Neural crest cell (in vitro differentiated cells): ENCODE data around the gene CA10. TPM values are rescaled to one million over a fixed set of nuclear protein-coding genes. Genes with fewer than 3 reads are reported as not detected.

ENCODE experiments used
- DNase-seq: peaks from one replicate; pipeline ENCODE4 v3.0.0; 2021; ENCODE audit warnings: low read depth, mixed read lengths, low spot score
- H3K27ac Mint-ChIP-seq: one replicate; pipeline ENCODE4 v1.8.0; 2021; ENCODE audit warnings: mild to moderate bottlenecking, mixed read lengths; ENCODE audit not compliant: unreplicated experiment
- H3K27me3 Mint-ChIP-seq: 2 replicates; pipeline ENCODE4 v1.8.0; 2021; ENCODE audit warnings: low read depth, mild to moderate bottlenecking, mixed read lengths
- H3K36me3 Mint-ChIP-seq: 2 replicates; pipeline ENCODE4 v1.8.0; 2021; ENCODE audit warnings: low read depth, mild to moderate bottlenecking, mixed read lengths
- H3K4me1 Mint-ChIP-seq: 2 replicates; pipeline ENCODE4 v1.8.0; 2021; ENCODE audit warnings: mixed read lengths
- H3K4me3 Mint-ChIP-seq: one replicate; pipeline ENCODE4 v1.8.0; 2021; ENCODE audit warnings: mild to moderate bottlenecking, mixed read lengths
- H3K9me3 Mint-ChIP-seq: 2 replicates; pipeline ENCODE4 v1.8.0; 2021; ENCODE audit warnings: mixed read lengths
- total RNA-seq: library from RNA; stranded (reverse); gene quantifications from 2 replicates; pipeline ENCODE4 v1.2.1, GENCODE V29; 2021
- TF ChIP-seq, protein P1 (sequence below): fragments of 200-600 bp; sonication (generic); conservative IDR thresholded peaks from 2 replicates; pipeline ENCODE4 v1.5.0; 2021; ENCODE audit warnings: antibody characterized with exemption, mild to moderate bottlenecking

CA10 gene
- total RNA-seq, 1 donor from 2014 or later = not detected

DNA sequence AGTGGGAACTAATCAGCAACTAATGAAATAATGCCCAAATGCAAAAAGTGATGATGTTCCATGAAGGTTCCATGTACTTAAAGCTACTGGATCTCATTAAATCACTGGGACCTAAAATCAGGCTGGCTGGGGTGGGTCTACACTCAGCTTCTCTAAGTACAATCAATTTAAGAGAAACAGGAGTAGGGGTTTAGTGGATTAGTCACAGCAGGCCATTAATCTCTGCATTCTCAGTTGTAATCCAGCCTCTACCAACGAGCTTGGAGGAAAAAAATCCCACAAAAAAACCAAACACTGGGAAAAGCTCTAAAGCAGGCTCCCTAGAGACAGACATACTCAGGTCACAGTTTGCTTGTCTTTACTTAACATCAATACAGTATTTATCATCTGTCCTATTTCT lies 15.0 kb downstream of the CA10 start:
- DNase-seq = no peak
- Mint-ChIP-seq H3K4me3 (no peak overlapping the region), H3K27ac (no peak overlapping the region), H3K27me3 (peaks cover 5% of the 10 kb centered on the region), H3K36me3 (no peaks in the 10 kb centered on the region), H3K4me1 (no peaks in the 10 kb centered on the region), H3K9me3 (no peaks in the 10 kb centered on the region)
- TF ChIP-seq, protein P1, sequence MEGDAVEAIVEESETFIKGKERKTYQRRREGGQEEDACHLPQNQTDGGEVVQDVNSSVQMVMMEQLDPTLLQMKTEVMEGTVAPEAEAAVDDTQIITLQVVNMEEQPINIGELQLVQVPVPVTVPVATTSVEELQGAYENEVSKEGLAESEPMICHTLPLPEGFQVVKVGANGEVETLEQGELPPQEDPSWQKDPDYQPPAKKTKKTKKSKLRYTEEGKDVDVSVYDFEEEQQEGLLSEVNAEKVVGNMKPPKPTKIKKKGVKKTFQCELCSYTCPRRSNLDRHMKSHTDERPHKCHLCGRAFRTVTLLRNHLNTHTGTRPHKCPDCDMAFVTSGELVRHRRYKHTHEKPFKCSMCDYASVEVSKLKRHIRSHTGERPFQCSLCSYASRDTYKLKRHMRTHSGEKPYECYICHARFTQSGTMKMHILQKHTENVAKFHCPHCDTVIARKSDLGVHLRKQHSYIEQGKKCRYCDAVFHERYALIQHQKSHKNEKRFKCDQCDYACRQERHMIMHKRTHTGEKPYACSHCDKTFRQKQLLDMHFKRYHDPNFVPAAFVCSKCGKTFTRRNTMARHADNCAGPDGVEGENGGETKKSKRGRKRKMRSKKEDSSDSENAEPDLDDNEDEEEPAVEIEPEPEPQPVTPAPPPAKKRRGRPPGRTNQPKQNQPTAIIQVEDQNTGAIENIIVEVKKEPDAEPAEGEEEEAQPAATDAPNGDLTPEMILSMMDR = no peak

DNA sequence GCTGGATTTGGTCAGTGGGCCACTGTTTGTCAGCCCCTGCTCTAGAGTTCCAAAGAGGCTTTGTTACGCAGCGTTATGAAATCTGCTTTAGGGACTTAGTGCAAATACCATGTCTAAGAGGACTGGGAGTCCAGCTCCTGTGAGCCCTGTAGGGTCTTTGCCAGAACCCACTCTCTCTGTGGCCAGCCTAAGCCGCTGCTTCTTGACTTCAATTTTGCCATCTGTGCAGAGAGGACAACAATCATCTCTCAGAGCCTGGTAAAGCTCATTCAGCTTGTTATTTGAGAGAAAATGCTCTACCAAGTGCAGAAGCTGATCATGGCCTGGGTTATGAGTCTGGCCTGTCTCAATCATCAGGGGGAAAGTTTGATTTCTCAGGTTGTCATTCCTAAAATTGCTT lies 17.9 kb downstream of the CA10 start:
- Mint-ChIP-seq H3K4me1 (peaks cover 10% of the 10 kb centered on the region), H3K36me3 (no peaks in the 10 kb centered on the region), H3K27ac (no peak overlapping the region), H3K4me3 (no peak overlapping the region), H3K27me3 (peaks cover 9% of the 10 kb centered on the region), H3K9me3 (no peaks in the 10 kb centered on the region)
- no peak for DNase-seq
- TF ChIP-seq, protein P1 = no peak

DNA sequence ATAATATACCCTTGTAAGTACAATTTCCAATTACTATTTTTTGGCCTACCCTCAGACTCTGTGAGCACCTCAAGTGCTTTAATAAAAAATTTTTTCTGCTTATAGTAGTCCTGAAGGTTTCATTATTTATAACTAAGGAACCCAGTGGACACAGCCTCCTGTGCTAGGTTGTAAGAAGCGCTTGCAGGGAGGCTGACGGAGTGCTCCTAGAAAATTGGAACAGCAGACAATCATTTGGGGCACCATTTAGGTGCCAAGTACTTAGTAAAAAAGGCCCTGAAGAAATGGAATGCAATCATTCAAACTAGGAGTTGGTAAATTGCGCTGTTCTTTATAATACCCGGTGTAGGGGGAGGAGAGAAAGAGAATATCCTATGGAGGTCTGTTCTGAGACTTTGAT lies 19.8 kb downstream of the CA10 start:
- TF ChIP-seq, protein P1 = no peak
- Mint-ChIP-seq H3K9me3 (no peaks in the 10 kb centered on the region), H3K36me3 (no peaks in the 10 kb centered on the region), H3K27ac (no peak overlapping the region), H3K4me3 (no peak overlapping the region), H3K4me1 (peaks cover 11% of the 10 kb centered on the region), H3K27me3 (peaks cover 10% of the 10 kb centered on the region)
- no peak for DNase-seq

DNA sequence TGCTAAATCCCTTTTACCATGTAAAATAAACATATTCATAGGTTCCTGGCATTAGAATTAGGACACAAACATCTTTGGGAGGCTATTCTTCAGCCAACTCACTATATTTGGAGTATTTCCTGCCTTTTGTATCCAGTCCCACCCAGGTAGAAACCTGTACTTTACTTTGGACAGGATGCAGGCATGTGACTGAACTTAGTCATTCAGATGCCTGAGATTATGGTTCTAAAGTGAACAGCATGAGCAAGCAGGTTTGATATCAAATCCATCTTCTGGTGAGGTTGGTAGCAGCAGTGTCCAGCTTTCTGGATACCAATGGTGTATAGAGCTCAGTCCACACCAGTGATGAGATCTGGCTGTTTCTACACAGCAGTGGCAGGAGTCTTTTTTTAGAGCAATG lies 20.2 kb downstream of the CA10 start:
- DNase-seq = no peak
- Mint-ChIP-seq H3K27me3 (peaks cover 12% of the 10 kb centered on the region), H3K4me3 (no peak overlapping the region), H3K4me1 (peaks cover 11% of the 10 kb centered on the region), H3K9me3 (no peaks in the 10 kb centered on the region), H3K36me3 (no peaks in the 10 kb centered on the region), H3K27ac (no peak overlapping the region)
- TF ChIP-seq, protein P1 = no peak

DNA sequence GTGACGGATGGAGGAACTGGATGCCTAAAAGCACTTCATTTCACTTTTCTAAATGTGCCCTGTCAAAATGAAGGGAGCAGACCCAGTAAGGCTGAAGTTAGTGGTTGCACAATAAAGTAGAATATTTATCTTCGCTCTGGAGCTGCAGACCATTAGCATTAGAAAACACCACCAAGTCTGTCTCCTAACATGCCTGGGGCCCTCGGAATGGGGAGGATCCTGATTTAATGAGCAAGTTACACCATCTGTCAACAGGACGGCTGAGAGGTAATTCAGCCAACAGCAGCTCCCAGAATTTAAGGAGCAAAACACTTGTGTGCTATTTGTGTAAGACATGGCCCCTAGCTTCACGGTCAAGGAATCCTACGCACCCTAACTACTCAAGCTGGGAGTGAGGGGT lies 22.3 kb downstream of the CA10 start:
- TF ChIP-seq, protein P1 = no peak
- Mint-ChIP-seq H3K36me3 (no peaks in the 10 kb centered on the region), H3K27ac (no peak overlapping the region), H3K4me1 (peaks cover 11% of the 10 kb centered on the region), H3K9me3 (no peaks in the 10 kb centered on the region), H3K4me3 (no peak overlapping the region), H3K27me3 (peaks cover 12% of the 10 kb centered on the region)
- DNase-seq = no peak

DNA sequence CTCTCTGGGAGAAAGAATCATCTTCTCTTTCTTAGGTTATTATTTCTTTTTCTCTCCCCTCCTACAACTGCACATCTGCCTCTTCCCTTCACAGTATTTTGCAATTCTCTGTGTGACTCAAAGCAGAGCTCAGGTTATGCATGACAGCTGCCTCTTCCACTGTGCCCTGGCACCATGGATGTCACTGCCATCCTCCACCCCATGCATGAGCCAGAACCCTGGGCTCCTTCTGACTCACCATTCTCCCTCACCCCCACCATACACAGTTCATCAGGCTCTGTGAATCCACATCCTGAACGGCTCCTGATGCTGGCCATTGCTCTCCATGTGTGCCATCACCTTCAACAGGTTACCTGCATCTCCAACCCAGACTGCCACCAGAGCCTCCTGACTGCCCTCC lies 23.9 kb downstream of the CA10 start:
- TF ChIP-seq, protein P1 = no peak
- no peak overlapping the region for H3K4me3 Mint-ChIP-seq
- DNase-seq = no peak
- peaks cover 12% of the 10 kb centered on the region for H3K27me3 Mint-ChIP-seq
- H3K27ac Mint-ChIP-seq = no peak overlapping the region
- H3K4me1 Mint-ChIP-seq = peaks cover 11% of the 10 kb centered on the region
- H3K9me3 Mint-ChIP-seq = peaks cover 4% of the 10 kb centered on the region
- no peaks in the 10 kb centered on the region for H3K36me3 Mint-ChIP-seq
